Hematopoietic multipotent progenitor cell treated with erythropoietin and hydrocortisone succinate and interleukin-3 and kit ligand, for 15 days (in vitro differentiated cells): ENCODE results near the gene RAB1B.
A peak's percentile ranks its signal among the peaks of the same experiment; 100 is the strongest.

Experiments
- DNase-seq: peaks from one replicate; pipeline ENCODE4 v3.0.0-alpha.2; 2015; ENCODE audit warnings: low spot score

RAB1B gene

GRCh38 chr11:66284526-66285078 lies 16.2 kb downstream of the RAB1B start:
- DNase-seq: no peak

GRCh38 chr11:66285250-66285947 lies 17.0 kb downstream of the RAB1B start:
- DNase-seq: no peak

DNA sequence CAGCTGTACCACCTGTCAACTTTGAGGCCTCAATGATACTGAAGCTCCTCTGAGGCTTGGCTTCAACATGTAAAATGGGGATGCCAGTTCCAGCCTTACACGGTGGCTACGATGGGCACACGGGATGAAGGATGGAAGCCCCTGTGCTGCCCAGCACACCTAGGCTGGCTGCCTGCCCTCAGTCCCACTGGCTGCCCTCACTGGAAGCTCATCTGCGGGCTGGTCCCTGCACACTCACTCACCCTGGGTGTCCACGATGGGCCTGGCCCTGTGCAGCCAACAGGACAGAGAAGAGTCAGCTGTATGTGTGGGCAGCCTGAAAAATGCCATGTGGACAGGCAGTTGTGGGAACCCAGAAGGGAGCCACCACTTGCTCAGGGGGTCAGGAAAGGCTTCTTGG lies 18.3 kb downstream of the RAB1B start:
- no peak for DNase-seq

DNA sequence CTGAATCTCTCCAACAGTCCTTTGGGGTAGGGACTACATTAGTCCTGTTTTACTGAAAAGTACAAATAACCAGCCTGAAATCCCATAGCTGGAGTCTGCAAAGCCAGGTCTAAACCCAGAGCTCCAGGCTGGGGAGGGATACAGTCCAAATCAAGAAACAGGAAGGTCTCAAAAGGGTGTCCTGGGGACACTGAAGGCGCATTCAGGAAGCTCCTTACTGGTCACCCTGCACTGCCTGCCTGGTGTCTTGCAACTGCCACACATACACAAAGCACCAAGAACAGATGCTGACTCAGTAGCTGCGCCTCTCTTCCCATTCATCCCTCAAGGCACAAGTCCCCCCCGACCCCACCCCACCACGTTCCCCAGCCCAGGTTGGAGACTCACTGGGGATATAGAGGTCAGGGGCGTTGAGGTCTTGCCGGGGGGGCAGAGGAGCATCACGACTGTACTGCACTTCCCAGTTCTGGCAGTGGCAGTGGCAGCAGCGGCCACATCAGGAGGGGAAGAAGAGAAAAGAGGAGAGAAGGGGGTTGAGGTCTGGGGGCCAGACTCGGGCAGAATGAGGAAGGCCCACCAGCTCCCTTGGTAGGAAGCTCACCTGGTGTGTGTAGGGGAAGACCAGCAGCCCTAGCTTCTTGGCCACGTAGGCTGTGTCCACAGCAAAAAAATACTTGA lies 18.9 kb downstream of the RAB1B start:
- DNase-seq: no peak

GRCh38 chr11:66287889-66288670 lies 19.6 kb downstream of the RAB1B start:
- no peak for DNase-seq

- peak; percentile 99 for DNase-seq
Measured at GRCh38 chr11:66288671-66289547, 20.5 kb downstream of the RAB1B start, which contains the start of gene YIF1A. Gene YIF1A, minus strand, starts transcription at chr11:66289143. Its CDS starts 158 bp downstream, at chr11:66288985.

- no peak for DNase-seq
Measured at GRCh38 chr11:66289548-66290329, 21.3 kb downstream of the RAB1B start.

DNA sequence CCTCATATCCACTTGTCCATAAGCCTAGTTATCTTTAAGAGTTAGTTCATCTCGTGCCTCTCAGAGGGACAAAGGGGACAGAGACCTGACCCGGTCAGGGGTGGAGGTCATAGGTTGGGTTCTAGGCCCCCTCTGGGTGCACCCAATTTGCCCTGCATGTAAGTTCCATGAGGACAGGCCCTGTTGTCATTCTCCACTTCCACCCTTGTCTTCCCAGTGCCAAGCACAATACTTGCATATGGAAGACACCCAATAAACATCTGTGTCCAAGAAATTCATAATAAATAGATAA lies 21.8 kb downstream of the RAB1B start:
- DNase-seq: no peak

- DNase-seq: no peak
Measured at GRCh38 chr11:66291303-66291705, 22.9 kb downstream of the RAB1B start.

GRCh38 chr11:66291706-66292542 lies 23.5 kb downstream of the RAB1B start, which contains the start of gene TMEM151A:
Gene TMEM151A, plus strand, starts transcription at chr11:66291894. Its CDS starts 120 bp downstream, at chr11:66292014.
- DNase-seq: peak; percentile 14

GRCh38 chr11:66292543-66293332 lies 24.3 kb downstream of the RAB1B start:
- no peak for DNase-seq

GRCh38 chr11:66293352-66293751 lies 24.9 kb downstream of the RAB1B start:
- DNase-seq: no peak

DNA sequence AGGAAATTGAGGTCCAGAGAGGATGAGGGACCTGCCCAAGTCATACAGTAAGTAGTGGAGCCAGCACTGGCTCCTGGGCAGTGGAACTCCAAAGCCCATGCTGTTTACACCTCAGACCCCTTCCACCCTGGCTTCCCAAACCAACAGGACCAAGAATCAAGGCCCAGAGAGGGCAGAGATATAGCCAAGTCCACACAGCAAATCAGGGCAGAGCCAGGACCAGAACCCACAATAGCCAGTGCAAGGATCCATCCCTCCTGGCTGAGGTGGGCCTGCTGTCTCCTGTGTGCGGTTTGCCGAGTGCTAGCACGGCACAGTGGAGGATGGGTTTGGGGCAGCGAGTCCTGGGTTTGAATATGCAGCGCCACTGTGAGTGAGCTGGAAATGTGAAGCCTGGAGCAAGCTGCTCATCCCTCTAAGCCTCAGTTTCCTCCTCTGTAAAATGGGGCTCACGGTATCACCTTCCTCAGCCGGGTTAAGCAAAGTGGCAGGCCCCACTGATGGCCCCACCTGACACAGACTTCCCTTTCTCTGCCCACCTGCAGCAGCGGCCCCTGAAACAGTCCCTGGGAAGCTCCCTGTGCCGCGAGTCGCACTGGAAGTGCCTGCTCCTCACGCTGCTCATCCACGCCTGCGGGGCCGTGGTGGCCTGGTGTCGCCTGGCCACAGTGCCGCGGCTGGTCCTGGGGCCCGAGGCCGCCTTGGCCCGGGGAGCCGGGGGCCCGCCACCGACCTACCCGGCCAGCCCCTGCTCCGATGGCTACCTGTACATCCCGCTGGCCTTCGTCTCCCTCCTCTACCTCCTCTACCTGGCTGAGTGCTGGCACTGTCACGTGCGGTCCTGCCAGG lies 25.6 kb downstream of the RAB1B start:
- DNase-seq: no peak

DNA sequence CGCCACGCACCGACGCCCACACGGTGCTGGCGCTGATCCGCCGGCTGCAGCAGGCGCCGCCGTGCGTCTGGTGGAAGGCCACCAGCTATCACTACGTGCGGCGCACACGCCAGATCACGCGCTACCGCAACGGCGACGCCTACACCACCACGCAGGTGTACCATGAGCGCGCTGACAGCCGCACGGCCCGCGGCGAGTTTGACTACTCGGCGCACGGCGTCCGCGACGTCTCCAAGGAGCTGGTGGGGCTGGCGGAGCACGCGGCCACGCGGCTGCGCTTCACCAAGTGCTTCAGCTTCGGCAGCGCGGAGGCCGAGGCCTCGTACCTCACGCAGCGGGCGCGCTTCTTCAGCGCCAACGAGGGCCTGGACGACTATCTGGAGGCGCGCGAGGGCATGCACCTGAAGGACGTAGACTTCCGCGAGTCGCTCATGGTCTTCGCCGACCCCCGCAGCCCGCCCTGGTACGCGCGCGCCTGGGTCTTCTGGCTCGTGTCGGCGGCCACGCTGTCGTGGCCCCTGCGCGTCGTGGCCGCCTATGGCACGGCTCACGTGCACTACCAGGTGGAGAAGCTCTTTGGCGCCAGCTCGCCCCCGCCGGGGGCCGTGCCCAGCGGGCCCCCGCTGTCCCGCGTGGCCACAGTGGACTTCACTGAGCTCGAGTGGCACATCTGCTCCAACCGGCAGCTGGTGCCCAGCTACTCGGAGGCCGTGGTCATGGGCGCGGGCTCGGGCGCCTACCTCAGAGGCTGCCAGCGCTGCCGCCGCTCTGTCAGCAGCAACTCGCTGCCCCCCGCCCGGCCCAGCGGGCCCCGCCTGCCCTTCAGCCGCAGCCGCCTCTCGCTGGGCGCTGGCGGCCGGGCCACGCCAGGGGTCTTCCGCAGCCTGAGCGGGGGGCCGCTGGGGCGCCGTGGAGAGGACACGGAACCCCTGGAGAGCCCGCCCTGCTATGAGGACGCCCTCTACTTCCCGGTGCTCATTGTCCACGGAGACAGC lies 26.5 kb downstream of the RAB1B start:
- no peak for DNase-seq

DNA sequence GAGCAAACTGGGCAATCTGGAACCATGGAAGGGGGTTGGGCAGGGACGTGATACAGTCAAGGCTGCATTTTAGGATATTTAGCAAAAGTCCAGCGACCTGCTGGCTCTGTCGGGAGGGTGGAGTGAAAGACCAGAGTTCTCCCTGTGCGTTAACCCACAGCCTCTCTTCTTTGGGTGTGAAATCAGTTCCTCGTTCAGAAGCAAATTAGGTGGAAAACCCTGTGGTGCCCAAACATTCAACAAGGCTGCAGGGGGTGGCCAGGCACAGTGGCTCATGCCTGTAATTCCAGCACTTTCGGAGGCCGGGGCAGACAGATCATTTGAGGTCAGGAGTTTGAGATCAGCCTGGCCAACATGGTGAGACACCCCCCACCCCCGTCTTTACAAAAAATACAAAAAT lies 29.2 kb downstream of the RAB1B start:
- no peak for DNase-seq

- DNase-seq: no peak
Measured at GRCh38 chr11:66299186-66299585, 30.7 kb downstream of the RAB1B start.

- no peak for DNase-seq
Measured at GRCh38 chr11:66302656-66303055, 34.2 kb downstream of the RAB1B start.
